CD1c-positive myeloid dendritic cell (primary cell): ENCODE data around the gene MTLN.
"Not testable (repeated sequence)": the region's sequence is repeated elsewhere in the genome, so short reads cannot be mapped to it uniquely, and the experiment has no call there.

Source experiments
- DNase-seq: peaks from one replicate; pipeline ENCODE4 v3.0.0-alpha.2; 2016; ENCODE audit errors: extremely low spot score

Gene MTLN, protein sequence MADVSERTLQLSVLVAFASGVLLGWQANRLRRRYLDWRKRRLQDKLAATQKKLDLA

DNA sequence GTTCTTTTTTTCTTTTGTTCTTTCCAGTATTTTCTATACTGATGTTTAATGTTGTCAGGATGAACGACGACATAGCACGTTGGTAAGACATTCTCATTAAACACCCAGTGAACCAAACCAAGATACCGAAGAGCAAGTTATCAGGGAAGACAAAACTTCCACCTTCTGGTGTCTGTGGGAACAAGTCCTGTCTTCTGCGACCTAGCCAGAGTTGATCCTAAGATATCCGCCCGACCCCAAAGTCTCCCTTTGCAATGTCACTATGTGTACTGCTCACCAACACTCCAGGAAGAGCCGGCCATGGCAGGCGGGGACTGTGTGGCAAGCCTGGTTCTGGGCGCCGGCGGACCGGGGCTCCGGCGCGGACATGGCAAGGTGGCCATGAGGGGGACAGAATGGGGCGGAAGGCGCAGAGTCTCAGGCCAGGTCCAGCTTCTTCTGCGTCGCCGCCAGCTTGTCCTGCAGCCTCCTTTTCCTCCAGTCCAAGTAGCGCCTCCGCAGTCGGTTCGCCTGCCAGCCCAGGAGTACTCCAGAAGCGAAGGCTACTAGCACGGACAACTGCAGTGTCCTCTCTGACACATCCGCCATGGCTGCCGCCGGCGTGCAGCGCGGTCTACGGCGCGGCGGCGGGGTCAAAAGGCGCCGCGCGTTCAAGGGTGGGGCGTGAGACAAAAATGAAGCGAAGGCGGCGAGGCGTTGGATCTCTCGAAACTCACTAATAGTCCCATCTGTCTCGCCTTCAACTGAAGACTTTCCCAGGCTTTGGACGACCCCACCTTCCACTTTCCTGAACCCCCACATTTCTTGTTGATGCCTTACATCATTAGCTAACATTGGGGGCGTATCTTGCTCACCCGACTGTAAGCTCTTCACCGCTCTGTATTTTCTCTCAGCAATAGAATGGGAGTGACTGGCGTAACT lies at the start of gene MTLN:
Gene MTLN (minus strand): TSS at position 610 of the 921 bp plus-strand sequence. CDS start 22 bp downstream, at position 588.
- peak; percentile 78 for DNase-seq

DNA sequence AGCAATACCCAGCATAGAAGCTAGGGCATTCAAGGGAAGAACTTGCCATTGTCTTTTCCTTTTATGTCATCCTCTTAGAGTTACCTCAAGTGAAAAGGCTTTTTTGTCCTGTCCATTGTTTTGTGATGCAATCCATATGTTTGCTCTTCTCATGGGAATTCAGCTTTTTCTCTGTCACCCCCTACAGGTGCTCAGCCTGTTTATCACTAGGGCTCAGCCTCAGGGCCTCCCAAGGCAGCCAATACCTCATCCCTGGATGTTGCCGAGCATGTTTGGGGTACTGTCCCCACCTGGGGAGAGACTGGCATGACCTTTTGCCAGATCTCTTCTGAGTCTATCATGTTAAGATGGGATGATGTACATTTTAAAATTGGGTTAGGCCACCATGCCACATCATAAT lies 49.6 kb upstream of the MTLN start:
- DNase-seq: not testable (repeated sequence)

DNA sequence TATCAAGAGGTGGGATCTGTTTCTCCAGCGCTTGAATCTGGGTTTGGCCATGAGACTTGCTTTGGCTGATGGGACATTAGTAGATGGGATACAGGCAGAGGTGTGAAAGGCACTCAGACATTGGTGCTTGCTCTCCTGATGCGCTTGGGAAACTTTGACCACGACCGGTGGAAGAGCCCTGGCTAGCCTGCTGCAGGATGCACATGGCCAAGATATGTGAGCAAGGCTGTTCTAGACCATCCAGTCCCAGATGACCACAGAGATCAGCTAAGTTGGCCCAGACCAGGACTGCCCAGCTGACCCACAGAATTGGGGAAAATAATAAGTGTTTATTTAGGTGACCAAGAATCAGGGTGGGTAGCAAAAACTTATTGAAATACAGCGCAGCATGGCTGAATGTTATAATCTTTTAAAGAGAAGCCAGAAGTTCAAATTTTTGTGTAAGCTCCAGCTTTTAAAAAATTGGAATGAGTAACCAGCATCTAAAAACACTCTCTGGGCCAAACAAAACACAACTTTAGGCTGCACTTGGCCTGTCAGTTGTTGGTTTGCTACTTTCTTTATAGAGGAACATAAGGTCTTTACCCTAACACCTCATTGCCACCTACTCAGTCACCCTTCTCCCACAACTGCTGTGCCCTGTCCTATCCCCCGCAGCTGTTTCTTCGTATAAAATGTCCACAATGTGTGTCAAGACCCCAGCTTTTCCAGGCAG lies 35.9 kb upstream of the MTLN start:
- not testable (repeated sequence) for DNase-seq

DNA sequence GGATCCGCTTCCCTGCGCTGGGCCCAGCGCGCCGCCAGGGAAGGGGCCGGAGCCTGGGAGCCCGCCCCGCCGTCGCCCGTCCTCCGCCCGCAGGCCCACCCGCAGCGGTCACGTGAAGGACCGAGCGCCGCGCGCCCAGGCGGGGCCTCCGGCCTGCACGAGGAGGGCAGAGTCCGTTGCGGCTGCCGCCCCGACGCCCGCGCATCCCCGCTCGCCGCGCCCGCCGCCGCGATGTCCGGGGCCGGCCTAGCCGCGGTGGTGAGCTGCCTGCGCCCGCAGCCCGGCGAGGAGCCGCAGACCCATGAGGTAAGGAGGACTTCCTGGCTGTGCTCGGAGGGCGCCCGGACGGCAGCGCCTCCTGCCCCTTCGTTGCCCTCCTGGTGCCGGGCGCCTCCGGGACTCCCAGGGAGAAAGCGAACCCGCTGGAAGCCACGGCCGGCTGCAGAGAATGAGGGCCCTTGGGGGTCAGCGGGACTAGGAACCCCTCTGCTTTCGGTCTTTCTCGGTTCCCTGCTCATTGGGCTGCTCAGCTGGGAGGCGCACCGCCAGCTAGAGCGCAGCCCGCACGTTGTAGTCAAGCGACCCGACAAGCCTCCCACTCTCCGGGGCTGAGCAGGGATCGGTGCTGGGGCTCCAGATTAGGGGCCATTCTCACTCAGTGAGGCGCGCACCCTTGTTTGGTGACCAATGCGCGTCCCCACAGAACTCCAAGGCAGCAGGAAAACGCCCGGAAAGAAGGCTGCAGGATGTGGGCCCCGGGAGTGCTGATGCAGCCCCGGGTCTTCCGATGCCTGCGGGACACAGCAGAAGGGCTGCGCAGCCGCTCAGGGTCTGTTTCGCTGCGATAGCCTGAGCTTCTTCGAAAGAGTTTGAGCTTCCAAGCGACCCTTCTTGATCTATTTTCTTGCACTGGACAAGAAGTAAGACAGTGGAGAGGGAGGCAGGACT lies 33.4 kb upstream of the MTLN start:
- DNase-seq: not testable (repeated sequence)

DNA sequence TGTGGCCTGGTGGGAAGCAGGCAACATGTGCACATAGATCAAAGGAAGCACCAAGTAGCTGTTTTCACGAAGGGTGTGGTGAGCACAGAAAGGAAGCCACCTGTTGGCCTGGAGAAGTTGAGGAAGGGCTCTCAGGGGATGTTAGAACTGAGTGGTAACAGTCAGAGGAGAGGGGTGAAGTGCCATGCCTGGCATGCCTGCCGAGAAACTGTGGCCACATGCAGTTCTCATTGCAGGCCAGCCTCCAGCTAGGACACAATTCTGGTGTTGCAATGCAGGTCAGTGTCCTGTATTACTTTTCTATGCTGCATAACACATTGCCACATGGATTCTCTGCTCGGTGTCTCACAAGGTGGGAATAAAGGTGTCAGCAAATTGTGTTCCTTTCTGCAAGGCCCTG lies 30.9 kb upstream of the MTLN start:
- DNase-seq: not testable (repeated sequence)

DNA sequence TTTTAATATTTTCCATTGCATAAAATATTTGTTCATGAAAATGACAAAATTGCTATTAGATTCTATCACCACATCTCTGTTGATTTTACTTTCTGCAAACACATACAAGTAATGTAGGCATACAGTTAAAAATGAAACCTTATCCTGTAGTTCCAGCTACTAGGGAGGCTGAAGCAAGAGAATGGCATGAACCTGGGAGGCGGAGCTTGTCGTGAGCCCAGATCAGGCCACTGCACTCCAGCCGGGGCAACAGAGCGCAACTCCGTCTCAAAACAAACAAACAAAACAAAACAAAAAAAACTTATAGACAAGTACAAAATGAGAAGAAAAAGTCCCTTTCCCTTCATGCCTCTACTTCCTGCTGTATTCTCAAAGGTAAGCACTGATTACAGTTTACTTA lies 22.2 kb upstream of the MTLN start:
- DNase-seq: not testable (repeated sequence)

DNA sequence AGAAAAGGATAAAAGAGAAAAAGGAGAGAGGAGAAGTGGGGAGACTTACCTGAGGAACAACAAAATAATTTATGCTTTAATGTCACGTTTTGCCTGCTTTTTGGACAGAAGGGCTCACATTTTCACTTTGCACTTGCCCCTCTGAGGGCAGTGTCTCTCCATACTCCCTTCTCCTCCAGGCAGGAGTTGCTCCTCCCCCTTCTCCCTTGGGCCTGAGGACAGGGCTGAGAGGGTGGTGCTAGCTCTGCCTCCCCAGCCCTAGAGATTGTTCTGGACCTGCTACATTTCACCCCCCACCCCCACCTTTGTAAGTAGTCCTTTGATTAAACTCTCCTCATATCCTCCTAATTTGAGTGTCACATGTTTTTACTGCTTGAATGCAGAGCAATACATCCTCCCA lies 17.5 kb upstream of the MTLN start:
- not testable (repeated sequence) for DNase-seq

DNA sequence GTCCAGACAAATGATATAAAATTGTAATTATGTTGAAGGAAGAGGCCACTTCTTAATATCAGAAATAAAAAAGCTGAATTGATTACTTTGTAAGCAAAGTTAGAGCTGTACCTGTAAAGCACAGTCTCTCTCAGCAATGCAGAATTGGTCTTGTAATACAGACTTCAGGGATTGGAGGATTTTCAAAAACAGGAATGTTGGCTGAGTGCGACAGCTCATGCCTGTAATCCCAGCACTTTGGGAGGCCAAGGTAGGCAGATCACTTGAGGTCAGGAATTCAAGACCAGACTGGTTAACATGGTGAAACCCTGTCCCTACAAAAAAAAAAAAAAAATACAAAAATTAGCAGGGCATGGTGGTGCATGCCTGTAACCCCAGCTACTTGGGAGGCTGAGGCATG lies 10.3 kb upstream of the MTLN start:
- not testable (repeated sequence) for DNase-seq

DNA sequence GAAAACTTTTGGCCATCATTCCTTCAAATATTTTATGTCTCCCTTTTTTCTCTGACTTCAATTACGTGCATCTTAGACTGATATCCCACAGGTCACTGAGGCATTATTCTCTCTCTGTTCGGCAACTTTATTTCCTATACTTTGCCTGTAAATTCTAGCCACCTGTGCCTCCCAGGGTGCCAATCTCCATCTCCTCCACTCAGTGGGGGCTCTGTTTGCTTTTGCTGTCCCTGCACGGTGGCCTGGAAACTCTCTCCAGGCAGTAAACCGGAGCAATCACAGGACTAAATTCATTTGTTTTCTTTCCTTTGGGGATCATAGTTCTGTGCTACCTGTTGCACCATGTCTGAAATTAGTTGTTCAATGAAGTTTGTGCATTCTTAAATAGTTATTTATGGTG lies 9.6 kb upstream of the MTLN start:
- DNase-seq: no peak

DNA sequence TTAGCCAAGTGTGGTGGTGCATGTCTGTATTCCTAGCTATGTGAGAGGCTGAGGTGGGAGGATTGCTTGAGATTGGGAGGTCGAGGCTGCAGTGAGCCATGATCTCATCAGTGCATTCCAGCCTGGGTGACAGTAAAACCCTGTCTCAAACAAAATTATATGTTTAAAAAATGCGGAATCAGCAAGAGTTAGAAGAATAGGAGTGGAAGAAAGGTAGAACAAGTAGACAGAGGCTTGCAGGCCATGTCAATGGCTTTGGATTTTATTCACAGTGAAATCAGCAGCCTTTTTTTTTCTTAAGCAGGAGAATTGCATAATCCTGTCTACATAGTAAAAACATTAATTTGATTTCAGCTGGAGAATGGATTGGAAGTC lies 7.8 kb upstream of the MTLN start:
- no peak for DNase-seq

DNA sequence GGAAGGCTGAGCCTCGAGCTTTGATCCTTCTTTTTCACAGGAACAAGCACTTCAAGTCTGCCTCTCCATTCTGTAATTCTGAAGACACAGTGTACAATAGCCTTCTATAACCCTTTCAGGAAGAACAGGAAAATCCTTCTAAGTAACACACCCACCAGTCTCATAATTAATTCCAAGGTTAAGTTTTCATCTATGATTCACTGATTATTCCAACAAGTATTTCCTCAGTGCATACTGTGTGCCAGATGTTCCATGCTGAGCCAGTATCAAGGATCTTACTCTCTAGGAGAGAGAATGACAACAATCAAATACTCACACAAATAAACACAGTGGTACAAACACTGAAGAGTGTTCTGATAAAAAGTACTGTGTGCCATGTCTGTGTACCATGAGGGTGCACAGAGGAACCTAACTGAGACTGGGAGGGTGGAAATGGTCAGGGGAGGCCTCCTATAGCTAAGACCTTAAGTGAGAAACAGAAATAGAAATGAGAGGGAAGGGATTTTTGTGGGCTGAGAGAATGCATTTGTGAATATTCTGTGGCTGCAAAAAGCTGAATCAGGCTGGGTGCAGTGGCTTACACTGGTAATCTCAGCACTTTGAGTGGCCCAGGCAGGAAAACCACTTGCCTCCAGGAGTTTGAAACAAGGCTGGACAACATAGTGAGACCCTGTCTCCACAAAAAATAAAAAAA lies 7.3 kb upstream of the MTLN start:
- no peak for DNase-seq

DNA sequence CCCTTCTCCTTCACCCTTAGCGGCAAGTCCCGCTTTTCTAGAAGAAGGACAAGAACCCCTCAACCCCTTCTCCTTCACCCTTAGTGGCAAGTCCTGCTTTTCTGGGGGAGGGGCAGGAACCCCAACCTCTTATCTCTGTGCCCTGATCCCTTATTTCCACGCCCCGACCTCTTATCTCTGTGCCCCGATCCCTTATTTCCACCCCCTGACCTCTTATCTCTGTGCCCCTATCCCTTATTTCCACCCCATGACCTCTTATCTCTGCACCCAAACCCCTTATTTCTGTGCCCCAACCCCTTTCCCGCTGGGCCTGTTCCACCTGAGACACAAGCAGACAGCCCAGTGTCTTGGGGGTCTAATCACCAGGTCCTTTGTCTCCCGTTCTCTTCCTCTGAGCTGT lies 6.5 kb upstream of the MTLN start:
- DNase-seq: not testable (repeated sequence)

DNA sequence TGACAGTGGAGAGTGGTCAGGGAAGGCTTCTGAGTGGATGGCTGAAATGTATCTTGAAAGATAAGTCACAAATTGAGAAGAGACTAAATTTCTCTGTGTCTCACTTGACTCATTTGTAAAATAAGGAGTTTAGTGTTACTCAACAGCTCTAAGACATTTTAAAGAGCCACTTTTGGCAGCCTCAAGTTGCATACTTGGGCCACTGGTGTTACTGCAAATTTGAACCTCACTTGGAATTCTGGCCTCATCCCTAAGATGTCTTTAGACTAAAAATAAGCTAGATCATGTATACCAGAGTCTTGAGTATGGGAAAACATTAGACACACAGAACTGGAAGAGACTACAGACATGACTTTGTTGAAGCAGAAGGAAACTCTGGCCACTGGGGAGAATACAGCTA lies 4.5 kb upstream of the MTLN start:
- DNase-seq: no peak

DNA sequence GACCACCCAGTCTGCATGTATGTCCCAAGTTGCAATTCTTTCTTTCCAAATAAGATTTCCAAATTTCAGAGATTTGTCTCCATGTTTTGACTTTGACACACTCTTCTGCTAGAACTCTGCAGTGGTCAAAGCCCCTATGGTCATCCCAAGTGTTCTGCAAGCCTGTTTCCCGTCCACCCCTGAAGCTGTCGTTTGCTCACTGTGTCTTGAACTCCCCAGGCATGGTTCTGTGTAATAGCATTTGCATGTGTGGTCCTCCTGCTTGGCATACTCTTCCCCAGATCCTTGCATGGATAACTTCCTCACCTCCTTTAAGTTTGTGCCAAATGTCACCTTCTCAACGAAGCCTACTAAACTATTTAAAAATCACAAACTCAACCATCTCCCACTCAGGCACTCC lies 3.9 kb upstream of the MTLN start:
- no peak for DNase-seq

DNA sequence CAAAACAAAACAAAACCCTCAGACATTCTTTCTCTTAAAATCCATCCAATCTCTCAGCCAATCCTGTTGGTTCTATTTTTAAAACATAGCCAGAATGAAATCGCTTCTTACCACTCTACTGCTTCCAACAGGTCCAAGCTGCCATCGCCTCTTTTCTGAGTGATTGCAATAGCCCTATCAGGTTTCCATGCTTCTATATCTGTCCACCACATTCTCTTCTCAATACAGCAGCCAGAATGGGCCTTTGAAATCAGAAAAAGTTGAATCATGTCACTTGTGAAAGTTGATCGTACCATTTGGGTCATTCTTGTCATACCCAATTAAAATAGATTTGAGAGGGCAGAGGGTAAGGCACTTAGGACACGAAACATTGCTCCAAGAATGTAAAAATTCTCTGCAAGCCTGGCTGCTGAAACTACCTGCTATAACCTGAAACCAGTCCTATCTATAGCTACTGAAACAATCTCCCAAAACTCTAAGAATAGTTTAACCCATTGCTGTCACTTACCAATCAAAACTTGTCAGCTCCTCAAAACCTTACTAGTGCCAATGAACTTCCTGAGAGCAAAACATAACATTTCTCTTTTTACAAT lies 3.3 kb upstream of the MTLN start:
- no peak for DNase-seq

DNA sequence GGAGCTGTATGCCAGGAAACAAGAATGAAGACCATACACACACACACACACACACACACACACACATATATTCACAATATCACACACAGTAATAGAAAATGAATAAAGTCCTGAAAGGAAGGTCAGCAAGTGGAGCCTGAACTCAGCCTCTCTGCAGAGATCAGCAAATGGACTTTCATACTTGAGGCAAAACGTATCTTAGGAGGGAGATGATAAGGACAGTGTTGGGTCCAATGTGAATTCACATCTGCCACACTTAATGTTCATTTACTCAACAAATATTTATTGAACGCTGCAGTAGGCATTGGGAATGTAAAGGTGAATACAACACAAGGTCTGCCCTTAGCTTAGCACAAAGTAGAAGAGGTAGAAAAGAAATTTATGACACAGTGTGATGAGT lies 2.7 kb upstream of the MTLN start:
- DNase-seq: no peak

DNA sequence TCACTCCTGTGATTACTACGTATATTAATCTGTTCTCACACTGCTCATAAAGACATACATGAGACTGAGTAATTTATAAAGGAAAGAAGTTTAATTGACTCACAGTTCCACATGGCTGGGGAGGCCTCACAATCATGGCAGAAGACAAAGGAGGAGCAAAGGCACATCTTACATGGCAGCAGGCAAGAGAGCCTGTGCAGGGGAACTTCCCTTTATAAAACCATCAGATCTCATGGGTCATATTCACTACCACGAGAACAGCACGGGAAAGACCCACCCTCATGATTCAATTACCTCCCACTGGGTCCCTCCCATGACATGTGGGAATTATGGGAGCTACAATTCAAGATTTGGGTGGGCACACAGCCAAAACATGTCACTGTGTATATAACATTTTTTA lies 1.2 kb upstream of the MTLN start:
- DNase-seq: not testable (repeated sequence)

DNA sequence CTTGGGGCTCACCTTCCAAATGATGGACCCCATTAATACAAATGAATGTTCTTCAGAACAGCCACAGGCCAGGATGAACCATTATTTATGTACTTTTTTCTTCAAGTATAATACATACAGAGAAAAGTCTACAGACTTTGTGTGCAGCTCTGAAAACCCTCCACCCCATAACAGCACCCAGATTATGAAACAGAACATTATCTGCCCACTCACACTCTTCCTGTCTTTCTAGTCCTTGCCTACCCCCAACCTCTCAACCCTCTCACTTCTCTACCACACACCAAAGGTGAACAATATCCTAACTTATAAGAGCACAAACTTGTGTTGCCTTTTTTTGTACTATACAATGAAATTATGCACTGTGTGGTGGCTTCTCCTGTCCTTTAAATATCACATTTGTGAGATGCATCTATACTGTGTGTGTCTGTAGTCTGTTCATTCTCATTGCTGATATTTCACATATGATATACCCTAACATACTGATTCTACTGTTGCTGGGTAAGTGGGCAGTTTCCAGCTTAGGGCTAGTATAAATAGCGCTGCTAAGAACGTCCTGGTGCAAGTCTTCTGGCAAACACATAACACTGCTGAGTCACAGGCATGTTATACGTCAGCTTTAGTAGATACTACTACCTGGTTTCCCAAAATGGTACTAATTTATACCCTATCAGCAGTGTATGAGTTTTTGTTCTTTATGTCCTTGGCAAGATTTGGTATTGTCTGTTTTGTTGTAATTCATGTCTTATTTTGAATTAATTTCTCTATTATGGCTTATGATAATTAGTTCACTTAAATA lies 6.5 kb downstream of the MTLN start:
- no peak for DNase-seq

DNA sequence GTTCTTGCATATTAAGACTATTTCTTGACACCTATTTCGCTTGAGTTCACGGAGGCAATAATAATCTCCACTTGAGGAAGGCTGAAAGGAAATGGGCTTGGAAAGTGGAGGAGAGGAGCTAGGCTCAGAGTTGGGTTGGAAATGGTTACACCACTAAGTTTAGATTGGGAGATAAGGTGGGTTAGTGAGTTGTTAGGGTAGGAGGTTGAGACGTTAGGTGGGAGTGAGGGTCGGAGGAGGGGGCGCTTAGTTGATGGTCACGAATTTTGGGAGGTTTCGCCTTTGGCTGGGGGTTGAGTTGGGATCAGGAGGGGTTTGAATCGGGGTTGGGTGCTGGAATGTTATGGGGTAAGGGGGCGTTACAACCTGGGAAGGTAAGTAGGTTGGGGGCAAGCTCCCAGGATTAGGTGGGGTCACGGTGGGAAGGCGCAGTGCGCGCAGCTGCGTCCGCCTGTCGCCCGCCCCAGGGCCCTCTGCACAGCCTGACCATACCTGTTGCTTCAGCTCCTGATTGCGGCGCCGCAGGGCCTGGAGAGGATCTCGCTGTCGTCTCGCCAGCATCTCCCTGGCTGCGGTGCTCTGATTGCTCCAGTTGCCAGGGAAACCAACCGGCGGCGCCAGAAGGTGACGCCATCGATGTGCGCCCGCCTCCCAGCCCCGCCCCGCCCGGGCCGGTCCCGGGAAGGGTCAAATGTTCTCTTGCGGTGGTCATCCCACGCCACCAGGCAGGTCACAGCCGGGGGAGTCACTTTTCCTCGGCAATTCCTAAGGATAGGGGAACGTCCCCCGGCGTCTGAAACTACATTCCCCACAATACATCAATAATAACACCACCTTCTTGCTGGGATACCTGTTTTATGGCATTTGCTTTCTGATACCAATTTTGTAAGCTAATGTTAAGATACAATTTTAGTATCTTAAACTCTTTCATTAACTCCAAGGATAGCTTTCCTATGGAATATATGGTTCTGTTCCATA lies 7.7 kb downstream of the MTLN start, which contains the start of gene NPHP1:
Gene NPHP1 (minus strand): TSS at position 606 of the 978 bp plus-strand sequence. CDS start 45 bp downstream, at position 561.
- DNase-seq: peak; percentile 93
